ENCODE measurements around the gene FBXO15. TPM values are rescaled to one million over a fixed set of nuclear protein-coding genes. Genes with fewer than 3 reads are reported as not detected.

Gene FBXO15
- total RNA-seq, 4 donors from 2014 or later = not detected

DNA sequence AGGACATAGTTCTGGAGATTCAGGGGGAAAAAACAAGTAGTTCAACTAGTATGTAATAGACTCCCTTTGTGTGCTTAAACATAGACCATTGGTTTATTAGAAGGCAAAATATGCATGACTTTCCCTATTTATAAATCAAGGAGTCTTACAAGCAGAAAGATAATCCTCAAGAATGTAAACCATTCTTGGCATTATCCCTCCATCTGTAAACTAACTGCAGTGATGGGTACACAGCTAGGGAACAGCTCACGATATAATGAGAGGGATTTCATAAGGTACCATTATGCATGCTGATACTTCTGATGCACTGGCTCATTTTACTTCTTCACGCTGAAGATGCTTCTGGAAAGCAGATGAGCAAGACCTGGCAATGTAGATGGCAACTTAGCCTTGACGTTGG, 878 bp downstream of the FBXO15 start:
- H3K36me3 ChIP-seq = no peaks in the 10 kb centered on the region
- no peaks in the 10 kb centered on the region for H3K27me3 ChIP-seq
- DNase-seq = no peak
- H3K4me3 ChIP-seq = peak overlapping the region in 2 of 4 donors; percentile 66 to 72
- H3K9me3 ChIP-seq = no peaks in the 10 kb centered on the region
- no peak for TF ChIP-seq POLR2A (IDR thresholded peaks at IDR 0.05)
- peaks cover 0 to 28% (median 4%) of the 10 kb centered on the region in 4 donors for H3K4me1 ChIP-seq
- H3K27ac ChIP-seq = peak overlapping the region in 1 of 4 donors; percentile 91

- H3K4me3 ChIP-seq = no peak overlapping the region
- TF ChIP-seq CTCF (IDR thresholded peaks at IDR 0.05) (no peak), POLR2A (IDR thresholded peaks at IDR 0.05) (no peak)
- no peak overlapping the region for H3K27ac ChIP-seq
- no peaks in the 10 kb centered on the region for H3K36me3 ChIP-seq
- DNase-seq = no peak
- no peaks in the 10 kb centered on the region for H3K9me3 ChIP-seq
- no peaks in the 10 kb centered on the region for H3K27me3 ChIP-seq
- H3K4me1 ChIP-seq = peaks cover 0 to 5% (median 2%) of the 10 kb centered on the region in 4 donors
Observed at GRCh38 chr18:74142252-74142651, 5.4 kb downstream of the FBXO15 start.

- Histone ChIP-seq H3K36me3 (no peaks in the 10 kb centered on the region), H3K9me3 (no peaks in the 10 kb centered on the region), H3K27ac (no peak overlapping the region), H3K4me1 (no peaks in the 10 kb centered on the region), H3K4me3 (no peak overlapping the region), H3K27me3 (no peaks in the 10 kb centered on the region)
- DNase-seq = no peak
- no peak for TF ChIP-seq POLR2A (IDR thresholded peaks at IDR 0.05)
- no peak for TF ChIP-seq CTCF (IDR thresholded peaks at IDR 0.05)
Observed at GRCh38 chr18:74141667-74142066, 6.0 kb downstream of the FBXO15 start.

- no peak overlapping the region for H3K27ac ChIP-seq
- no peak for DNase-seq
- H3K4me1 ChIP-seq = no peaks in the 10 kb centered on the region
- H3K36me3 ChIP-seq = no peaks in the 10 kb centered on the region
- H3K9me3 ChIP-seq = no peaks in the 10 kb centered on the region
- no peaks in the 10 kb centered on the region for H3K27me3 ChIP-seq
- no peak for TF ChIP-seq CTCF (IDR thresholded peaks at IDR 0.05)
- no peak for TF ChIP-seq POLR2A (IDR thresholded peaks at IDR 0.05)
- no peak overlapping the region for H3K4me3 ChIP-seq
Observed at GRCh38 chr18:74140582-74140981, 7.1 kb downstream of the FBXO15 start.

- DNase-seq = no peak
- Histone ChIP-seq H3K36me3 (no peaks in the 10 kb centered on the region), H3K4me3 (no peak overlapping the region), H3K9me3 (no peaks in the 10 kb centered on the region), H3K27me3 (no peaks in the 10 kb centered on the region), H3K4me1 (no peaks in the 10 kb centered on the region), H3K27ac (no peak overlapping the region)
- TF ChIP-seq POLR2A (IDR thresholded peaks at IDR 0.05) = no peak
- TF ChIP-seq CTCF (IDR thresholded peaks at IDR 0.05) = no peak
Observed at GRCh38 chr18:74139888-74140287, 7.7 kb downstream of the FBXO15 start.

DNA sequence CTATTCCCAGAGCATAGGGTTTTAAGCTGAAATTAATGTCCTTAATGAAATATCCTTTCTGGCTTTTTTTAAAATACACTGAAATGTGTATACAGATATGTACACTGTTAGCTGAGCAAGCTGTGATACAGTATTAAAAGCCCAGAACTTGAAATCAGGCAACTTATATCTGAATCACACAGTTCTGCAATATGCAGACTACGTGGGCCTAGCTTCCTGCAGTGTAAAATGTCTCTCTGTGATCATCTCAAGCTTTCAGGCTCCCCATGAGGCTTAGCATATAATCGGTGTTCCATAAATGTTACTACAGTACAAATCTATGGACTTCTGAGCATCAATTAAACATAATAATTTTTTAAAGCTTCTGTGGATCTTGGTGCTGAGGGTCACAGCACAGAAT, 8.2 kb downstream of the FBXO15 start:
- H3K4me3 ChIP-seq = no peak overlapping the region
- no peak for DNase-seq
- H3K36me3 ChIP-seq = no peaks in the 10 kb centered on the region
- no peak overlapping the region for H3K27ac ChIP-seq
- H3K27me3 ChIP-seq = no peaks in the 10 kb centered on the region
- no peaks in the 10 kb centered on the region for H3K9me3 ChIP-seq
- H3K4me1 ChIP-seq = no peaks in the 10 kb centered on the region
- TF ChIP-seq POLR2A (IDR thresholded peaks at IDR 0.05) (no peak), CTCF (IDR thresholded peaks at IDR 0.05) (no peak)
